OCI-LY7 (cell line): ENCODE results near the gene DDX55. TPM values are rescaled to one million over a fixed set of nuclear protein-coding genes. Genes with fewer than 3 reads are reported as not detected.

Experiments
- BruUV-seq: library from RNA; stranded (reverse); fragments of 400-500 nt; replicated peaks from 2 replicates; lab custom pipeline; 2021; lab: Mats Ljungman, UMichigan
- CTCF ChIA-PET: fragments of 300-600 bp; sonication (Branson Sonifier 250); formaldehyde crosslinking; loops from one replicate; lab custom pipeline; 2022; ENCODE audit warnings: antibody characterized with exemption; ENCODE audit not compliant: unreplicated experiment; lab: Charles Lee
- POLR2A ChIA-PET: fragments of 300-600 bp; sonication (Branson Sonifier 250); formaldehyde crosslinking; loops from one replicate; lab custom pipeline; 2022; ENCODE audit warnings: antibody characterized with exemption; lab: Charles Lee
- DNase-seq: peaks from one replicate; pipeline ENCODE4 v3.0.0-alpha.2; 2015; ENCODE audit warnings: low spot score
- H2AFZ ChIP-seq: fragments of 200-600 bp; sonication (generic), shearing (Covaris generic); 2 replicates; pipeline ENCODE4 v1.6.1; 2014; ENCODE audit warnings: mild to moderate bottlenecking, antibody characterized with exemption, low read length, moderate library complexity
- H3K27ac ChIP-seq: fragments of 200-600 bp; sonication (generic); 2 replicates; pipeline ENCODE4 v1.5.1; 2014; ENCODE audit warnings: mixed run types, low read depth, mild to moderate bottlenecking, moderate library complexity, low read length, inconsistent platforms; ENCODE audit not compliant: poor library complexity, severe bottlenecking
- H3K36me3 ChIP-seq: fragments of 200-600 bp; sonication (generic); 2 replicates; pipeline ENCODE4 v1.6.1; 2014; ENCODE audit warnings: mild to moderate bottlenecking, antibody characterized with exemption, low read length, moderate library complexity, mixed read lengths; ENCODE audit not compliant: insufficient read depth
- H3K4me1 ChIP-seq: fragments of 200-600 bp; sonication (generic); 2 replicates; pipeline ENCODE4 v1.5.1; 2014; ENCODE audit warnings: mild to moderate bottlenecking, low read length; ENCODE audit not compliant: insufficient read depth, poor library complexity, severe bottlenecking
- H3K4me2 ChIP-seq: fragments of 200-600 bp; sonication (generic); 2 replicates; pipeline ENCODE4 v1.6.1; 2014; ENCODE audit warnings: mild to moderate bottlenecking, low read length
- H3K4me3 ChIP-seq: fragments of 200-600 bp; sonication (generic); 2 replicates; pipeline ENCODE4 v1.5.1; 2014; ENCODE audit warnings: mild to moderate bottlenecking, low read depth, low read length; ENCODE audit not compliant: poor library complexity, severe bottlenecking
- H3K79me2 ChIP-seq: fragments of 200-600 bp; sonication (generic); 2 replicates; pipeline ENCODE4 v1.6.1; 2016; ENCODE audit warnings: low read depth, mild to moderate bottlenecking, low read length, moderate library complexity, mixed read lengths; ENCODE audit not compliant: insufficient read depth
- H3K9me2 ChIP-seq: fragments of 200-600 bp; sonication (generic); 2 replicates; pipeline ENCODE4 v1.6.1; 2016; ENCODE audit warnings: mild to moderate bottlenecking, low read length, mixed read lengths; ENCODE audit not compliant: insufficient read depth
- H3K9me3 ChIP-seq: fragments of 200-600 bp; sonication (generic); 2 replicates; pipeline ENCODE4 v1.6.1; 2014; ENCODE audit warnings: mild to moderate bottlenecking, mixed run types, low read length, mixed read lengths
- H4K20me1 ChIP-seq: fragments of 200-600 bp; sonication (generic); 2 replicates; pipeline ENCODE4 v1.6.1; 2014; ENCODE audit warnings: mild to moderate bottlenecking, antibody characterized with exemption, low read length, moderate library complexity, mixed read lengths; ENCODE audit not compliant: insufficient read depth
- EZH2phosphoT487 ChIP-seq: fragments of 200-600 bp; sonication (generic); IDR thresholded peaks from 2 replicates; pipeline ENCODE4 v1.6.1; 2018; ENCODE audit warnings: low read depth, borderline replicate concordance, mild to moderate bottlenecking, mixed run types, antibody characterized with exemption, low read length, moderate library complexity, mixed read lengths
- intact Hi-C: fragments of 100-400 bp; cut with micrococcal nuclease; formaldehyde crosslinking; loops from one replicate; pipeline ENCODE4 v1.10.0; 2022; ENCODE audit not compliant: unreplicated experiment
- total RNA-seq, 2 experiments: library from RNA; depleted of rRNA in 1 of 2; stranded (reverse); fragments of >200 nt in 1 of 2; shearing (Covaris generic) in 1 of 2; gene quantifications; 2 replicates each; pipeline ENCODE4 v1.2.3, GENCODE V29; 2014 to 2022
- TF ChIP-seq, protein P1 (sequence below): fragments of 200-600 bp; sonication (generic); conservative IDR thresholded peaks from 2 replicates; pipeline ENCODE4 v1.5.1; 2014; ENCODE audit warnings: mild to moderate bottlenecking, antibody characterized with exemption, low read length, moderate library complexity, mixed read lengths

DDX55 gene
- total RNA-seq, 2 experiments from 2014 or later, result 48.7 to 56.6 TPM

DNA sequence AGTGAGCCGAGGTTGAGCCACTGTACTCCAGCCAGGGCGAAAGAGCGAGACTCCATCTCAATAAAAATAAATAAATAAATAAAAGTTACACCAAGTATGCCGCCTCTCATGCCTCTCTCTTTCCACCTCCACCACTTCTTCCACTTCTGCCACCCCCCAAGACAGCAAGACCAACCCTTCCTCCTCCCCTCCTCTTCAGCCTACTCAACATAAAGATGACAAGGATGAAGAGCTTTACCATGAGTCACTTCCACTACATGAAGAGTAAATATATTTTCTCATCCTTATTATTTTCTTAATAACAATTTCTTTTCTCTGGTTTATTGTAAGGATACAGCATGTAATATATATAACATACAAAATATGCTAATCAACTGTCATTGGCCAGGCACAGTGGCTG lies 21.1 kb upstream of the DDX55 start:
- no peak for TF ChIP-seq EZH2phosphoT487
- TF ChIP-seq, protein P1, sequence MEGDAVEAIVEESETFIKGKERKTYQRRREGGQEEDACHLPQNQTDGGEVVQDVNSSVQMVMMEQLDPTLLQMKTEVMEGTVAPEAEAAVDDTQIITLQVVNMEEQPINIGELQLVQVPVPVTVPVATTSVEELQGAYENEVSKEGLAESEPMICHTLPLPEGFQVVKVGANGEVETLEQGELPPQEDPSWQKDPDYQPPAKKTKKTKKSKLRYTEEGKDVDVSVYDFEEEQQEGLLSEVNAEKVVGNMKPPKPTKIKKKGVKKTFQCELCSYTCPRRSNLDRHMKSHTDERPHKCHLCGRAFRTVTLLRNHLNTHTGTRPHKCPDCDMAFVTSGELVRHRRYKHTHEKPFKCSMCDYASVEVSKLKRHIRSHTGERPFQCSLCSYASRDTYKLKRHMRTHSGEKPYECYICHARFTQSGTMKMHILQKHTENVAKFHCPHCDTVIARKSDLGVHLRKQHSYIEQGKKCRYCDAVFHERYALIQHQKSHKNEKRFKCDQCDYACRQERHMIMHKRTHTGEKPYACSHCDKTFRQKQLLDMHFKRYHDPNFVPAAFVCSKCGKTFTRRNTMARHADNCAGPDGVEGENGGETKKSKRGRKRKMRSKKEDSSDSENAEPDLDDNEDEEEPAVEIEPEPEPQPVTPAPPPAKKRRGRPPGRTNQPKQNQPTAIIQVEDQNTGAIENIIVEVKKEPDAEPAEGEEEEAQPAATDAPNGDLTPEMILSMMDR, result no peak
- ChIA-PET POLR2A (no interaction called here), CTCF (no interaction called here)
- H3K4me3 ChIP-seq, result no peak overlapping the region
- H3K9me2 ChIP-seq, result no peaks in the 10 kb centered on the region
- H3K9me3 ChIP-seq, result no peaks in the 10 kb centered on the region
- peaks cover 20% of the 10 kb centered on the region for H3K4me1 ChIP-seq
- H3K4me2 ChIP-seq, result no peak overlapping the region
- no peak overlapping the region for H2AFZ ChIP-seq
- peaks cover 27% of the 10 kb centered on the region for H3K79me2 ChIP-seq
- no peak for DNase-seq
- H4K20me1 ChIP-seq, result peaks cover 6% of the 10 kb centered on the region; the same call in 1 of the 2 replicates
- H3K27ac ChIP-seq, result no peak overlapping the region
- intact Hi-C loops, result loop anchor here (5.0 kb wide), 3 partner anchors 48 to 193 kb away; partner anchors contain the start of genes ATP6V0A2 and RILPL1
- no TSS peak for BruUV-seq
- H3K36me3 ChIP-seq, result peaks cover 1% of the 10 kb centered on the region

GRCh38 chr12:123591702-123592481 lies 10.0 kb upstream of the DDX55 start:
- no peak for DNase-seq
- Histone ChIP-seq H3K9me3 (no peaks in the 10 kb centered on the region), H3K36me3 (peaks cover 95% of the 10 kb centered on the region), H3K4me1 (peaks cover 23% of the 10 kb centered on the region), H2AFZ (no peak overlapping the region), H3K4me2 (no peak overlapping the region), H3K27ac (no peak overlapping the region), H3K4me3 (no peak overlapping the region), H3K79me2 (peaks cover 50% of the 10 kb centered on the region), H4K20me1 (peaks cover 8% of the 10 kb centered on the region; the same call in 1 of the 2 replicates), H3K9me2 (no peaks in the 10 kb centered on the region)
- ChIA-PET POLR2A (interaction anchor here (0.6 to 1.4 kb wide), 4 partner anchors 8 to 229 kb away, joined by 3 to 4 read pairs (median 4); no protein-coding TSS in a partner anchor), CTCF (interaction anchor here (0.6 to 0.7 kb wide), 2 partner anchors 120 to 1798 kb away, joined by 3 read pairs; no protein-coding TSS in a partner anchor)
- BruUV-seq, result no TSS peak
- TF ChIP-seq, protein P1, result no peak
- TF ChIP-seq EZH2phosphoT487, result no peak
- intact Hi-C loops, result no loop called here

DNA sequence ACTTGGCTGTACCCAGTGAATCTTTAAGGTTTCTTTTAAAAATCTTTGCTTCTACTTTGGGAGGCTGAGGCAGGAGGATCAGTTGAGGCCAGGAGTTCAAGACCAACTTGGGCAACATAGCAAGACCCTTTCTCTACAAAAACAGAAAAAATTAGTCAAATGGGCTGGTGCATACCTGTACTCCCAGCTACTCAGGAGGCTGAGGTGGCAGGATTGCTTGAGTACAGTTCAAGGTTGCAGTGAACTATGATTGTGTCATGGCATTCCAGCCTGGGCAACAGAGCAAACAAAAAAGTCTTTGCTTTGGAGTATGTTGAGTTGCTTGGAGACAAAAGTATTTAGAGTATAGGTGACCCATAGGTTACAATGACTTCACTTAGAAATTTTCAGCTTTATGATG lies 6.2 kb upstream of the DDX55 start:
- no peaks in the 10 kb centered on the region for H3K9me2 ChIP-seq
- DNase-seq, result no peak
- H4K20me1 ChIP-seq, result no peaks in the 10 kb centered on the region
- BruUV-seq, result no TSS peak
- no peak overlapping the region for H3K4me3 ChIP-seq
- TF ChIP-seq, protein P1, result no peak
- no peak for TF ChIP-seq EZH2phosphoT487
- no peaks in the 10 kb centered on the region for H3K9me3 ChIP-seq
- ChIA-PET CTCF (no interaction called here), POLR2A (interaction anchor here (0.6 kb wide), 2 partner anchors 12 to 377 kb away, joined by 6 read pairs; partner anchors contain the start of gene CCDC92)
- H3K4me1 ChIP-seq, result peaks cover 11% of the 10 kb centered on the region
- peaks cover 37% of the 10 kb centered on the region; the same call in 1 of the 2 replicates for H3K79me2 ChIP-seq
- no peak overlapping the region for H3K27ac ChIP-seq
- intact Hi-C loops, result no loop called here
- no peak overlapping the region for H2AFZ ChIP-seq
- peaks cover 87% of the 10 kb centered on the region for H3K36me3 ChIP-seq
- H3K4me2 ChIP-seq, result no peak overlapping the region
